ENCODE measurements around the gene TENM3. TPM values are rescaled to one million over a fixed set of nuclear protein-coding genes. Genes with fewer than 3 reads are reported as not detected.

TENM3 gene
- total RNA-seq, 2 experiments from 2014 or later: not detected

- no peaks in the 10 kb centered on the region for H3K79me2 ChIP-seq (ENCODE audit: insufficient read depth, low read depth, low read length)
- H4K20me1 ChIP-seq (ENCODE audit: insufficient read depth, low read length): no peaks in the 10 kb centered on the region
- no TSS peak for BruUV-seq (replicated peaks)
- DNase-seq (ENCODE audit: low spot score): no peak
- H2AFZ ChIP-seq (ENCODE audit: low read length): no peak overlapping the region
- peaks cover 10% of the 10 kb centered on the region; the same call in 1 of the 2 replicates for H3K9me3 ChIP-seq (ENCODE audit: low read length)
- no peaks in the 10 kb centered on the region for H3K9me2 ChIP-seq (ENCODE audit: insufficient read depth, low read length)
- H3K27ac ChIP-seq (ENCODE audit: low read depth, low read length, poor library complexity, severe bottlenecking): no peak overlapping the region
- no peaks in the 10 kb centered on the region for H3K4me1 ChIP-seq (ENCODE audit: insufficient read depth, low read length, poor library complexity, severe bottlenecking)
- ChIA-PET CTCF (ENCODE audit: unreplicated experiment) (no interaction called here), POLR2A (interaction anchor here (0.6 kb wide), 1 partner anchor 16 kb away, joined by 3 read pairs; no protein-coding TSS in a partner anchor)
- TF ChIP-seq CTCF (conservative IDR thresholded peaks at IDR 0.05; ENCODE audit: low read length) (no peak), EZH2phosphoT487 (IDR thresholded peaks at IDR 0.05; ENCODE audit: borderline replicate concordance, low read depth, low read length) (no peak)
- H3K4me3 ChIP-seq (ENCODE audit: low read depth, low read length, poor library complexity, severe bottlenecking): no peak overlapping the region
- intact Hi-C loops (cut with micrococcal nuclease; ENCODE audit: unreplicated experiment): no loop called here
- H3K36me3 ChIP-seq (ENCODE audit: insufficient read depth, low read length): no peaks in the 10 kb centered on the region
- no peak overlapping the region for H3K4me2 ChIP-seq (ENCODE audit: low read length)
Observed at GRCh38 chr4:182314537-182314936, 71.3 kb downstream of the TENM3 start.

GRCh38 chr4:182318256-182318655 is 75.1 kb downstream of the TENM3 start:
- H3K79me2 ChIP-seq (ENCODE audit: insufficient read depth, low read depth, low read length): no peaks in the 10 kb centered on the region
- no peaks in the 10 kb centered on the region for H3K9me2 ChIP-seq (ENCODE audit: insufficient read depth, low read length)
- no peak for DNase-seq (ENCODE audit: low spot score)
- intact Hi-C loops (cut with micrococcal nuclease; ENCODE audit: unreplicated experiment): no loop called here
- H2AFZ ChIP-seq (ENCODE audit: low read length): no peak overlapping the region
- POLR2A ChIA-PET: interaction anchor here (0.6 kb wide), 1 partner anchor 1250 kb away, joined by 3 read pairs; no protein-coding TSS in a partner anchor
- H3K4me3 ChIP-seq (ENCODE audit: low read depth, low read length, poor library complexity, severe bottlenecking): no peak overlapping the region
- no peaks in the 10 kb centered on the region for H3K36me3 ChIP-seq (ENCODE audit: insufficient read depth, low read length)
- TF ChIP-seq CTCF (conservative IDR thresholded peaks at IDR 0.05; ENCODE audit: low read length) (no peak), EZH2phosphoT487 (IDR thresholded peaks at IDR 0.05; ENCODE audit: borderline replicate concordance, low read depth, low read length) (no peak)
- no peaks in the 10 kb centered on the region for H4K20me1 ChIP-seq (ENCODE audit: insufficient read depth, low read length)
- H3K4me2 ChIP-seq (ENCODE audit: low read length): no peak overlapping the region
- no peak overlapping the region for H3K27ac ChIP-seq (ENCODE audit: low read depth, low read length, poor library complexity, severe bottlenecking)
- CTCF ChIA-PET (ENCODE audit: unreplicated experiment): no interaction called here
- no peaks in the 10 kb centered on the region for H3K4me1 ChIP-seq (ENCODE audit: insufficient read depth, low read length, poor library complexity, severe bottlenecking)
- BruUV-seq (replicated peaks): no TSS peak
- H3K9me3 ChIP-seq (ENCODE audit: low read length): peaks cover 10% of the 10 kb centered on the region; the same call in 1 of the 2 replicates

- CTCF ChIA-PET (ENCODE audit: unreplicated experiment): no interaction called here
- no peak overlapping the region for H3K4me3 ChIP-seq (ENCODE audit: low read depth, low read length, poor library complexity, severe bottlenecking)
- no TSS peak for BruUV-seq (replicated peaks)
Observed at GRCh38 chr4:182320092-182320491, 76.9 kb downstream of the TENM3 start.

More at GRCh38 chr4:182320092-182320491, 76.9 kb downstream of the TENM3 start:
- no peak for TF ChIP-seq CTCF (conservative IDR thresholded peaks at IDR 0.05; ENCODE audit: low read length)
- DNase-seq (ENCODE audit: low spot score): no peak
- no peaks in the 10 kb centered on the region for H3K9me2 ChIP-seq (ENCODE audit: insufficient read depth, low read length)
- H2AFZ ChIP-seq (ENCODE audit: low read length): no peak overlapping the region
- peaks cover 4% of the 10 kb centered on the region; the same call in 1 of the 2 replicates for H3K9me3 ChIP-seq (ENCODE audit: low read length)
- H3K36me3 ChIP-seq (ENCODE audit: insufficient read depth, low read length): no peaks in the 10 kb centered on the region
- no peak overlapping the region for H3K27ac ChIP-seq (ENCODE audit: low read depth, low read length, poor library complexity, severe bottlenecking)
- H4K20me1 ChIP-seq (ENCODE audit: insufficient read depth, low read length): no peaks in the 10 kb centered on the region
- H3K79me2 ChIP-seq (ENCODE audit: insufficient read depth, low read depth, low read length): no peaks in the 10 kb centered on the region
- intact Hi-C loops (cut with micrococcal nuclease; ENCODE audit: unreplicated experiment): no loop called here
- POLR2A ChIA-PET: no interaction called here
- H3K4me1 ChIP-seq (ENCODE audit: insufficient read depth, low read length, poor library complexity, severe bottlenecking): no peaks in the 10 kb centered on the region
- H3K4me2 ChIP-seq (ENCODE audit: low read length): no peak overlapping the region

Measured in OCI-LY7 (cell line).